CD8-positive, alpha-beta memory T cell (primary cell): ENCODE measurements around the gene KIF3C. TPM values are rescaled to one million over a fixed set of nuclear protein-coding genes. Genes with fewer than 3 reads are reported as not detected.
A peak's percentile ranks its signal among the peaks of the same experiment; 100 is the strongest.
"Not testable (repeated sequence)": the region's sequence is repeated elsewhere in the genome, so short reads cannot be mapped to it uniquely, and the experiment has no call there.

Experiments used
- CTCF ChIA-PET: fragments of 350-600 bp; sonication (Branson Sonifier 250); formaldehyde crosslinking; loops from one replicate; lab custom pipeline; 2021; ENCODE audit warnings: antibody characterized with exemption; lab: Charles Lee
- POLR2A ChIA-PET: fragments of 350-600 bp; sonication (Branson Sonifier 250); formaldehyde crosslinking; loops from one replicate; lab custom pipeline; 2021; ENCODE audit warnings: antibody characterized with exemption; lab: Charles Lee
- DNase-seq, 5 donors: peaks; one replicate each; pipeline versions ENCODE4 v3.0.0 to v3.0.0-alpha.2; 2020 to 2022; ENCODE audit warnings: mixed read lengths in 1 of 5
- H3K27ac ChIP-seq: one replicate; pipeline ENCODE4 v1.7.0; 2013; ENCODE audit warnings: low read depth, mild to moderate bottlenecking, low read length, moderate library complexity
- H3K27me3 ChIP-seq: 2 replicates; pipeline ENCODE4 v1.7.0; 2013; ENCODE audit warnings: low read length, mild to moderate bottlenecking; ENCODE audit not compliant: insufficient read depth, poor library complexity, severe bottlenecking
- H3K36me3 ChIP-seq: 2 replicates; pipeline ENCODE4 v1.7.0; 2013; ENCODE audit warnings: mild to moderate bottlenecking, low read length, moderate library complexity; ENCODE audit not compliant: insufficient read depth
- H3K4me1 ChIP-seq: 2 replicates; pipeline ENCODE4 v1.7.0; 2013; ENCODE audit warnings: mild to moderate bottlenecking, low read length, moderate library complexity; ENCODE audit not compliant: insufficient read depth
- H3K4me3 ChIP-seq: 2 replicates; pipeline ENCODE4 v1.7.0; 2013; ENCODE audit warnings: mild to moderate bottlenecking, low read length
- H3K9me3 ChIP-seq: 2 replicates; pipeline ENCODE4 v1.7.0; 2013; ENCODE audit warnings: mild to moderate bottlenecking, low read length
- H3K27ac Mint-ChIP-seq, 8 donors: one replicate each; pipeline ENCODE4 v1.8.0; 2020 to 2021; ENCODE audit warnings: mixed read lengths in 8 of 8, mild to moderate bottlenecking in 6 of 8, inconsistent platforms in 3 of 8, moderate library complexity in 3 of 8
- H3K27me3 Mint-ChIP-seq, 2 donors: one replicate each; pipeline ENCODE4 v1.8.0; 2020 to 2021; ENCODE audit warnings: mixed read lengths in 2 of 2, mild to moderate bottlenecking in 1 of 2, moderate library complexity in 1 of 2
- H3K36me3 Mint-ChIP-seq, 3 donors: one replicate each; pipeline ENCODE4 v1.8.0; 2020 to 2021; ENCODE audit warnings: mixed read lengths in 3 of 3, inconsistent platforms in 1 of 3, mild to moderate bottlenecking in 1 of 3
- H3K4me1 Mint-ChIP-seq, 3 donors: one replicate each; pipeline ENCODE4 v1.8.0; 2020 to 2021; ENCODE audit warnings: mixed read lengths in 3 of 3, inconsistent platforms in 1 of 3, mild to moderate bottlenecking in 1 of 3
- H3K4me3 Mint-ChIP-seq, 7 donors: one replicate each; pipeline ENCODE4 v1.8.0; 2020 to 2021; ENCODE audit warnings: mixed read lengths in 7 of 7, mild to moderate bottlenecking in 6 of 7, moderate library complexity in 4 of 7, inconsistent platforms in 2 of 7
- H3K9me3 Mint-ChIP-seq, 5 donors: one replicate each; pipeline ENCODE4 v1.8.0; 2020 to 2022; ENCODE audit warnings: mixed read lengths in 5 of 5, mild to moderate bottlenecking in 3 of 5, moderate library complexity in 2 of 5, inconsistent platforms in 1 of 5
- polyA plus RNA-seq: library from polyadenylated mRNA; unstranded; fragments of 300-500 nt; fragmentation: Illumina TruSeq; gene quantifications from one replicate; pipeline ENCODE4 v1.2.3, GENCODE V29; 2021
- total RNA-seq, 2 experiments: library from RNA; stranded (reverse); gene quantifications; one replicate each; pipeline ENCODE4 v1.2.3, GENCODE V29; 2021

The KIF3C gene
- total and polyA plus RNA-seq, 3 experiments from 2014 or later = 1.5 to 5.5 (median 4.9) TPM

DNA sequence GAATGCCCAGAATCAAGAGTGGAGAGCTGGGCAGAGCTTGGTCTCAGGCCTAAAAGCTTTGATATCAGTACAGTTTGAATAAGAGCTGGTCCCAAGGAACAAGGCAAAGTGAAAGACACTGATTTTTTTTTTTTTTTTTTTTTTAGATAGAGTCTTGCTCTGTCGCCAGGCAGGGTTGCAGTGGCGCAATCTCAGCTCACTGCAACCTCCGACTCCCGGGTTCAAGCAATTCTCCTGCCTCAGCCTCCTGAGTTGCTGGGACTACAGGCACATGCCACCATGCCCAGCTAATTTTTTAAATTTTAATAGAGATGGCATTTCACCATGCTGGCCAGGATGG is 34.4 kb upstream of the KIF3C start:
- DNase-seq, H3K27ac ChIP-seq, H3K4me1 Mint-ChIP-seq, CTCF ChIA-PET, H3K27me3 ChIP-seq, H3K27me3 Mint-ChIP-seq, H3K4me3 Mint-ChIP-seq, H3K4me1 ChIP-seq, H3K9me3 ChIP-seq, H3K36me3 Mint-ChIP-seq, H3K4me3 ChIP-seq, H3K9me3 Mint-ChIP-seq, H3K36me3 ChIP-seq, H3K27ac Mint-ChIP-seq: not testable (repeated sequence)
- POLR2A ChIA-PET = interaction anchor here (0.7 kb wide), 1 partner anchor 34 kb away, joined by 5 read pairs; no protein-coding TSS in a partner anchor

DNA sequence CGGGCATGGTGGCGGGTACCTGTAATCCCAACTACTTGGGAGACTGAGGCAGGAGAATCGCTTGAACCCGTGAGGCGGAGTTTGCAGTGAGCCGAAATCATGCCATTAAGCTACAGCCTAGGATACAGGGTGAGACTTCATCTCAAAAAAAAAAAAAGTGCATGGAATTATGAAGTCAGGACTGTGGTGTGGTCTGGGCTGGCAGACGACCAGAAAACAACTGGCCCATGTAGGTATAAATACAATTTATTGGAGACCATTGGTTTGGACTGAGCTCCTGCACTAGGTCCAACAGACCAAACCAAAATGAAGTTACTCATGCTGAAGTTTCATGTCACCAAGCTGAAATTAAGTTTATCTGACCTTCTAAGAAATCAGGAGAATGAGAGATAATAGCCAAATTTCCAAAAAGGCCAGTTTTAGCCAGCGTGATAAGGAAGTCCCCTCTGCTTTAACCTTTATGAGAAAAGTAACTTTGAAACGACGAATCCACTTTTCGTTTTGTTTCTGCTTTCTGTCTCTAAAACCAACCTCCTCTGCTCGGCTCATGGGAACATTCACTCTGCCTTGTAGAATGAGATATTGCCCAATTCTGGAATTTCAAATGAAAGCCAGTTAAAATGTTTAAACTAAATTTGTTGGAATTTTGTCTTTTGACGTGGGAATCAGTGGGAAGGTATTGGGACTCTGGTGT is 33.9 kb upstream of the KIF3C start:
- POLR2A ChIA-PET = interaction anchor here (0.7 kb wide), 1 partner anchor 34 kb away, joined by 5 read pairs; no protein-coding TSS in a partner anchor
- CTCF ChIA-PET = no interaction called here
- no peaks in the 10 kb centered on the region for H3K9me3 ChIP-seq

DNA sequence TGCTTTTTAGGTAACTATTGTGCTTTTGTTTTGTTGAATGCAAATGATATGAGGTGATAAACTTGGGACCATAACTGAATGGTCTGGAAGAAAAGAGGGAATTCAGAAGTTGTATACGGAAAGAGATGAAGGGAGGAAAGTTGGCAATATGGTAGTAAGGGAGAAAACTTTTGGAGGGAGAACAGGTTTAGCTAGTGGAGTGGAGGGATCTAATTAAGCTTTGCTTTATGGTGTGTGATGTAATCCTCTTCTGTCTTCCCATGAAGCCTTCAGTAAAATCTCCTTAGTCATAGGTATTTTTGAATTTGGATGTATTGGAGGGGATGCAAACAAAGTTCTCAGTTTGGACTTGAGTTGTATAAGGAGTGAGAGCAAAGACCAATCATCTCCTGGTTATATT is 31.4 kb upstream of the KIF3C start:
- Mint-ChIP-seq H3K27me3 (peaks cover 0 to 5% of the 10 kb centered on the region in 2 donors), H3K36me3 (peaks cover 0 to 4% (median 0%) of the 10 kb centered on the region in 3 donors), H3K4me3 (no peak overlapping the region), H3K27ac (no peak overlapping the region), H3K9me3 (peaks cover 0 to 4% (median 0%) of the 10 kb centered on the region in 5 donors), H3K4me1 (no peaks in the 10 kb centered on the region)
- no peak for DNase-seq
- H3K36me3 ChIP-seq = no peaks in the 10 kb centered on the region
- H3K27ac ChIP-seq = no peak overlapping the region
- ChIA-PET CTCF (no interaction called here), POLR2A (no interaction called here)
- no peaks in the 10 kb centered on the region for H3K27me3 ChIP-seq
- H3K9me3 ChIP-seq = no peaks in the 10 kb centered on the region
- H3K4me3 ChIP-seq = no peak overlapping the region
- no peaks in the 10 kb centered on the region for H3K4me1 ChIP-seq

More for the DNA sequence above, 33.9 kb upstream of the KIF3C start:
- no peaks in the 10 kb centered on the region for H3K36me3 Mint-ChIP-seq
- Histone ChIP-seq H3K27ac (no peak overlapping the region), H3K4me1 (no peaks in the 10 kb centered on the region), H3K36me3 (no peaks in the 10 kb centered on the region), H3K4me3 (no peak overlapping the region), H3K27me3 (no peaks in the 10 kb centered on the region)
- DNase-seq = no peak
- no peaks in the 10 kb centered on the region for H3K4me1 Mint-ChIP-seq
- no peak overlapping the region for H3K27ac Mint-ChIP-seq
- no peak overlapping the region for H3K4me3 Mint-ChIP-seq
- H3K27me3 Mint-ChIP-seq = no peaks in the 10 kb centered on the region
- H3K9me3 Mint-ChIP-seq = no peaks in the 10 kb centered on the region

DNA sequence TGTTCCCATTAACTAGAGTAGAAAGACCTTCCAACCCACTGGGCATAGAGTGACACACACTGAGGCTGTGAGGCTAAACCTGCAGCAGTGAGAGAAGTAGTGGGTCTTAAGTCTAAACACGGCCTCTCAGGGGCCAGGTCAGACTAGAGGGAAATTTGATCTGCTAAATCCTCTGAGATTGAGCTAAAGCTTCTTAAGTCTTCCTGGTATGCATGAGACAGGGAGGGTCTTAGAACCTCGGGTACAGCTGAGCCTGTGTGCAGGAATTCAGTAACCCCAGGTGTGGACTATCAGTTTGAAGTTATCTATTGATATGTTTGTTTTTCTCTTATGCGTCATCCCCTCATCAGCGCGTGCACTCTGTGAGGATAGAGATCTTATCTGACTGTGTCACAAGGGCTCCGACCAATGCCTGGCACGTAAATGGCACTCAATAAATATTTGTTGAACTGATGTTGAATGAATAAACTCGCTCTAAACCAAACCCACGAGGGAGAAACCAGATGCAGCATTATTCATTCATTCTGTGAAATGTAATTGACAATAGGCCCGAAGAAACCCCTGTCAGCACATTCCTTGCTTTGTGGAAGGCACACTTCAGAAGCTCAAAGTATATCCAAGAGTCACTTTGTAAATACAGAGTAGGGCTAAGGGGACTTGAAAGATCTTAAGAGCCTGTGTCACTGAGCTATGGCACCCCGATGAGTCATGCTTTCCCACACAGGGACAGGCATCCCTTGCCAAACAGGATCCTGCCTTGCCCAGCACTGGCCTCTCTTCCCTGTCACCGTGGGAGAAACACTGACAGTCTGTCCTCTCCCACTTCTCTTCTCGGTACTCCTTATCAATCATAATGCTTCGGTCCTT is 29.9 kb upstream of the KIF3C start:
- no peak for DNase-seq

DNA sequence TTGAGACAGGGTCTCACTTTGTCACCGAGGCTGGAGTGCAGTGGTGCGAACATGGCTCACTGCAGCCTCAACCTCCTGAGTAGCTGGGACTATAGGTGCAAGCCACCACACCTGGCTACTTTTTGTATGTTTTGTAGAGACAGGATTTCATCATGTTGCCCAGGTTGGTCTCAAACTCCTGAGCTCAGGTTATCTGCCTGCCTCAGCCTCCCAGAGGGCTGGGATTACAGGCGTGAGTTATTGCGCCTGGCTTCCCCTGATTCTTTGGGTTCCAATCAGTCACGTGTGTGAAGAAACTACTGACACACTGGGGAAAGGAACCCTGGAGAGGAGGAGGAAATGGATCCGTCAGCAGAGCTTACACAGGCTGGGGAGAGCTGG is 29.3 kb upstream of the KIF3C start:
- ChIA-PET POLR2A (no interaction called here), CTCF (interaction anchor here (1.6 kb wide), 1 partner anchor 173 kb away, joined by 3 read pairs; no protein-coding TSS in a partner anchor)
- Histone ChIP-seq H3K4me3 (no peak overlapping the region), H3K36me3 (no peaks in the 10 kb centered on the region), H3K4me1 (no peaks in the 10 kb centered on the region), H3K27ac (no peak overlapping the region), H3K9me3 (no peaks in the 10 kb centered on the region), H3K27me3 (no peaks in the 10 kb centered on the region)
- DNase-seq = no peak
- H3K4me1 Mint-ChIP-seq = no peaks in the 10 kb centered on the region
- peaks cover 0 to 5% of the 10 kb centered on the region in 2 donors for H3K27me3 Mint-ChIP-seq
- peak overlapping the region in 1 of 8 donors; percentile 32 for H3K27ac Mint-ChIP-seq
- H3K36me3 Mint-ChIP-seq = peaks cover 0 to 4% (median 0%) of the 10 kb centered on the region in 3 donors
- H3K4me3 Mint-ChIP-seq = no peak overlapping the region
- H3K9me3 Mint-ChIP-seq = peaks cover 0 to 4% (median 0%) of the 10 kb centered on the region in 5 donors

More for the DNA sequence above, 29.9 kb upstream of the KIF3C start:
- peaks cover 0 to 4% (median 0%) of the 10 kb centered on the region in 3 donors for H3K36me3 Mint-ChIP-seq
- H3K9me3 Mint-ChIP-seq = peaks cover 0 to 4% (median 0%) of the 10 kb centered on the region in 5 donors
- no peaks in the 10 kb centered on the region for H3K27me3 ChIP-seq
- no peaks in the 10 kb centered on the region for H3K4me1 ChIP-seq
- no peak overlapping the region for H3K4me3 Mint-ChIP-seq
- H3K4me3 ChIP-seq = no peak overlapping the region
- no peaks in the 10 kb centered on the region for H3K4me1 Mint-ChIP-seq
- ChIA-PET POLR2A (no interaction called here), CTCF (interaction anchor here (1.6 kb wide), 1 partner anchor 172 kb away, joined by 3 read pairs; no protein-coding TSS in a partner anchor)
- no peaks in the 10 kb centered on the region for H3K9me3 ChIP-seq
- no peaks in the 10 kb centered on the region for H3K36me3 ChIP-seq
- peak overlapping the region in 1 of 8 donors; percentile 32 for H3K27ac Mint-ChIP-seq
- H3K27me3 Mint-ChIP-seq = peaks cover 0 to 5% of the 10 kb centered on the region in 2 donors
- H3K27ac ChIP-seq = no peak overlapping the region

DNA sequence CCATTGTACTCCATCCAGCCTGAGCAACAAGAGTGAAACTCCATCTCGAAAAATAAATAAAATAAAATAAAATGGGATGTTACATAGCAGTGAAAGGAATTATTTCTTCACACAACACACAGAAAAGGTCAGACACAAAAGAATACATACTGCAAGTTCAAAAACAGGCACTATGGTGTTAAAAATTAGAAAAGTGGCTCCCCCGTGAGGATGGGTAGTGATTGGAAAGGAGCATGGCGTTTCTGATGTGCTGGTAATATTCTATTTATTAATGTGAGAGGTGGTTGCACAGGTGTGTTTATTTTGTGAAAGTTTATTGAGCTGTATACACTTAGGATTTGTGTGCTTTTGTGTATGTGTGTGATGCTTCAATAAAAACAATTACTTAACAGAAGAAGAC is 28.6 kb upstream of the KIF3C start:
- H3K4me3 Mint-ChIP-seq = no peak overlapping the region

DNA sequence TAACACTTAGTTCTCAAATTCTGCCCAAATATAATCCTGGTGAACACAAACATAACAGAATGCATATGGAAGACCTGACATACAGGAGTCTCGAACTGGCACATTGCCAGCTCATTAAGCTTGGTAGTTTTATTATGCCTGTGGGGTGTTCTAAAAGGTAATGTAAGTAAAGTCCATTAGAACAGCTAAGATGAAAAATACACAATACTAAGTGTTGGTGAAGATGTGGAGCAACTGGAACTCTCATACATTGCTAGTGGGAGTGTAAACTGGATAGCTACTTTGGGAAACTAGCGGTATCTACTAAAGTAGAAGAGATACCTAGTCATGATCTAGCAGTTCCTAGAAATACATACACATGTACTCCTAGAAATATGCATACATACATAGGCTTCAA is 27.3 kb upstream of the KIF3C start:
- H3K27ac ChIP-seq = no peak overlapping the region
- no peak overlapping the region for H3K27ac Mint-ChIP-seq
- H3K36me3 Mint-ChIP-seq = peaks cover 0 to 4% (median 0%) of the 10 kb centered on the region in 3 donors
- no peaks in the 10 kb centered on the region for H3K27me3 ChIP-seq
- DNase-seq = no peak
- POLR2A ChIA-PET = no interaction called here
- H3K4me3 ChIP-seq = no peak overlapping the region
- H3K4me1 ChIP-seq = no peaks in the 10 kb centered on the region
- no peaks in the 10 kb centered on the region for H3K9me3 ChIP-seq
- H3K36me3 ChIP-seq = no peaks in the 10 kb centered on the region
- H3K9me3 Mint-ChIP-seq = peaks cover 0 to 4% (median 0%) of the 10 kb centered on the region in 5 donors
- no peaks in the 10 kb centered on the region for H3K4me1 Mint-ChIP-seq
- CTCF ChIA-PET = no interaction called here
- H3K27me3 Mint-ChIP-seq = peaks cover 1 to 5% of the 10 kb centered on the region in 2 donors
- H3K4me3 Mint-ChIP-seq = no peak overlapping the region

More for the DNA sequence above, 28.6 kb upstream of the KIF3C start:
- Histone ChIP-seq H3K4me1 (no peaks in the 10 kb centered on the region), H3K27ac (no peak overlapping the region), H3K27me3 (no peaks in the 10 kb centered on the region), H3K36me3 (no peaks in the 10 kb centered on the region), H3K4me3 (no peak overlapping the region), H3K9me3 (no peaks in the 10 kb centered on the region)
- DNase-seq = no peak
- H3K4me1 Mint-ChIP-seq = no peaks in the 10 kb centered on the region
- peaks cover 0 to 4% (median 0%) of the 10 kb centered on the region in 3 donors for H3K36me3 Mint-ChIP-seq
- CTCF ChIA-PET = interaction anchor here (1.6 kb wide), 1 partner anchor 174 kb away, joined by 3 read pairs; no protein-coding TSS in a partner anchor
- H3K27ac Mint-ChIP-seq = no peak overlapping the region
- H3K9me3 Mint-ChIP-seq = peaks cover 0 to 4% (median 0%) of the 10 kb centered on the region in 5 donors
- POLR2A ChIA-PET = no interaction called here
- peaks cover 0 to 5% of the 10 kb centered on the region in 2 donors for H3K27me3 Mint-ChIP-seq
